ENCODE measurements around the gene RERG.

The RERG gene

GRCh38 chr12:15216036-15216889, 5.0 kb downstream of the RERG start:
- DNase-seq, result no peak

DNA sequence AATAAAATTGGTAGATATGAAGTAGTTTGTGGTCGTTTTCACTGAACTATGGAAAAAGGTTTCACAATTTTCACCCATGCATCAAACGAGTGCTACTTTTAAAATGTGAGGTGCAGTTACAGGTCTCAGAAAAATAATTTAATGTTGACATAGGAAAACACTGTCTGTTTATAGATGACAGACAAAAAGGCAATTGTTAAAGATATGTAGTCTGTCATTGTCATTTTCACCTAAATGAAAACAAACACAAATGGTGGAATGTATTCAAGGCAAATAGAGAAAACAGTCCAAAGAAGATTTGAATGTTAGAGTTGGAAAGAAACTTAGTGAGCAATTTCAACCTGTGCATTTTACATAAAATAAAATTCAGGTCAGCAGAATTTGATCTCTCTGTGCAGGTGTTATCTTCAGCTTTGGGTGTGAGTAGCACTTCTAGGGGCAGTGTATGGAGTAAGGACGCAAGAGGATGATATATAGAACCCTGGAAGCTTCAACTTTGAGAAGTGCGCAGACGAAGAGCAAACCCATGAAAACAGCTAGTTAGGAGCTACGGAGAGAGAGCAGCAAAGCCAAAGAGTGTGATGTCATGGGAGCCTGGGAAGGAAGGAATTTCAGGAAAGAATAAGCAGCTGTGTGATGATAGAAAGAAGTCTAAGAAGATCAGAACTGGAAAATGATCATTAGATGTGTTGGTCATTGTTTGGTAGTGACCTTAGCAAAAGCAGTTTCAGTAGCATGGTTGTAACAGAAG, 6.2 kb downstream of the RERG start:
- DNase-seq, result no peak

- DNase-seq, result no peak
These were observed 8.3 kb downstream of the RERG start for GRCh38 chr12:15212930-15213329.

DNA sequence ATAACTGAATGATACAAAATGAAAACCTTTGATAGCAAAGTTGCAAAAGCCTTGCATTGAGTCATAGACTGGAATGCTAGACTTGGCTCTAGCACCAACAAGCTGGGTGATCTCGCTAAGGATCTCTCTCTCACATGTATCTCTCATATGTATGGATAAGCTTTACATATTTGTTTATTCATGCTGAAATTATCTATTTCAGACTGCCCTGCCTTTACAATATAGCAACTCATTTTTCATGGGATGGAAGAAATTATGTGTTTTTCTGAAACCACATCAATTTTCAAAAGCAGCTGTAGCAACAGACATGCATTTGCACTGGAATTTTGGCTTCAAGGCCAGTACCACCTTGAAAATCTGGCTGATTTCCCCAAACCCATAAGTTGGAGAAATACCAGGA, 11.4 kb downstream of the RERG start:
- no peak for DNase-seq

DNA sequence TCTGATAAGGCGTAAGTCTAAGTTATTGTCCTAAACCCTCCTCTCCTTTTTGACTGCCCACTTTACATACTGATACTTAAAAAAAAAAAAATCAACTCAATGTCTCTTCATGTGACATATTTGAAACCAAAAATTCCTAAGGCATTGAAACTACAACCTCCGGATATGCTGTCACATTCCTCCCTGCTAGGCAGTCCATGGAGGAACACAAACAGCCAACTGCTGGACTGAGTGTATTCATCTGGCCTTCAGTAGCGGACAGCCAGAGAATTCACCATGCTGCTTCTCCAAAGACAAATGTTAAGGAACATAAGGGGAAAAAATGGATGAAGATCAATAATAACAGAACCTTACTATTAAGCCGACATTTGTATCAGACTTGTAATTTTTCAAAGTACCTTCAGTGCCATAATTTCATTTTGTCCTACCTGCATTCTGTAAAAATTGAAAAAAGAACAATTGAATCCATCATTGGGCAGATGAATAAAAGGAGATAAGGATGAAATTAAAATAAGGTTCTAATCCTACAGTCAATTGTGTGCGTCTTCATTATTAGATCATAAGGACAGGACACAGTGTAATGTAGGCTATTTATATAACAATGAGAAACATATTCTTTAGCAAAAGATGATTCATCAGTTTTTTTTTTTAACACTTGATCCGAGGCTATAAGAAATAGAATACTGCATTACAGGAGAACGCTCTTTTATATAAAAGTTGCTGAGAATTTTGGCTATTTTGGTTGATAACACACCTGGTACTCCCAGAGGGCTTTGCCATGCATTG, 12.2 kb downstream of the RERG start:
- DNase-seq, result no peak

- no peak for DNase-seq
These were observed 13.1 kb downstream of the RERG start for GRCh38 chr12:15208140-15208539.

- DNase-seq, result no peak
These were observed 14.3 kb downstream of the RERG start for GRCh38 chr12:15206831-15207389.

GRCh38 chr12:15206338-15206737, 14.9 kb downstream of the RERG start:
- no peak for DNase-seq

- no peak for DNase-seq
These were observed 15.7 kb downstream of the RERG start for GRCh38 chr12:15205341-15206010.

DNA sequence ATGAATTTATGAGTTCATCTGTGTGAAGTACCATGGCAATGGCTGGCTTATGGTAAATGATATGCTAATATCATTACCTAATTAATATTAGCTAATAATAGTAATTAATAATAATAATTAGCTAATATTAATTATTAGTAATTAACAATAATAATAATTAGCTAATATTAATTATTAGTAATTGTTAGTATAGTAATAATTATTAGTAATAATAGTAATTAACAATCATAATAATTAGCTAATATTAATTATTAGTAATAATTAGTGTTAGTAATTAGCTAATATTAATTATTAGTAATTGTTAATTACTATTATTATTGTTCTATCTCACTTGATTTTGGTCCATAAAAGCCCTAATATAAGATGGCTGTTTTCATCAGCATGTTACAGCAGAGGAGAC, 19.8 kb downstream of the RERG start:
- DNase-seq, result no peak

GRCh38 chr12:15201056-15201455, 20.2 kb downstream of the RERG start:
- DNase-seq, result no peak

DNA sequence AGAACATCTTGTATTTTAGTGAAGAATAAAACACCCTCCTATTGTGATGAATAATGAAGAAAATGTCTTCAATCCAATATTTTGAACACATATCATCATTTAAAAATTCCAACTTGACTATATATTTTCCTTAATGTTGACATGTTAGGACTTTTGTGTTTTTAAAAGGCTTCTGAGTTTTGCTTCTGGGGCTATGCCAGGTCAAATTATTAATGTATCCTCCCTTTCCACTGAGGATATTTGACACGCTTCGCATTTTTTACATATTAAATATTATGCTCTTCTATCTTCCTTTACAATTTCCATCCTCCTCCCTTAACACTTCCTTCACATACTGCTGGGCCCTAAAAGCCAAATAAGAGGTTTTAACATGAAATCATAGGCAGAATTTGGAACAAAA, 20.6 kb downstream of the RERG start:
- DNase-seq, result no peak

GRCh38 chr12:15199930-15200329, 21.3 kb downstream of the RERG start:
- DNase-seq, result no peak

GRCh38 chr12:15196678-15197505, 24.3 kb downstream of the RERG start:
- no peak for DNase-seq

- no peak for DNase-seq
These were observed 25.0 kb downstream of the RERG start for GRCh38 chr12:15196221-15196620.

DNA sequence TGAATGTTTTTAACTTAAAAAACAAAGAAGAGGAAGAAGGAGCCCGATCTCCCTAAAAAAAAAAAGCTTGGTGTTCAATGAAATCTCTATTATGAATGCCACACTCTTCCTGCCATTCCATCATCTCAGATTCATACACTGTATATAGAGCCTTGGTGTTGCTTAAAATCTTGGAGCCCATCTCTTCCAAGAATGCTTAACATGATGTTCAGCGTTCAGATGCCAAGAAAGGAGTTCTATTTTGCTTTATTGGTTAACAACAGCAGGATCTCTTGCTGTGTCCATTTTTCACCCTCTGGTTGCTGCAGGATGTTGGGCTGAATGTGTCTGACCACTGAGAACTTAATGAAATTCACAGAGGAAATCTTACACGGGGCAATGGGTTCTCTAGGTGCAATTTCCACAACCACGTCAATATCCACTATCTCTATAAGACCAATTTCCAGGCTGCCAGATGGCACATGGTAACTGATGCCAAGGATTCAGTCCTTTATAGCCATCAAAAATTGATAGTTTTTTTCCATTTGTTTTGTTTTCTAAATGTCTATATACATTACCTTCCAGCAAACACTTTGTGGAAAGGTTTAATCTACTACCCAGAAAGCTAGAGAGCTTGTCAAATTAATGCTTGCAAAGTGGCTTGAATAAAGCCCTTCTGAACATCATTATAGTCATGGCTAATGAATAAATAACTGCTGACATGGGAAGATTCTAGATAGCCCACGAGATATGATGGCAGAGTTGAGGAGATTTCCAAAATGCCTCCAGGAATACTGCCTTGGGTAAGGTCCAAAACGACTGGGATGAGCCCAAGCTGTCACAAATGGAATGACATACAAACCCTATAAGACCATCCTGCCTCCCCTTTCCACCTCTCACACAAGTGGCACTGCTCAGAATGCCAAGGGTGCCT, 26.5 kb downstream of the RERG start:
- no peak for DNase-seq

DNA sequence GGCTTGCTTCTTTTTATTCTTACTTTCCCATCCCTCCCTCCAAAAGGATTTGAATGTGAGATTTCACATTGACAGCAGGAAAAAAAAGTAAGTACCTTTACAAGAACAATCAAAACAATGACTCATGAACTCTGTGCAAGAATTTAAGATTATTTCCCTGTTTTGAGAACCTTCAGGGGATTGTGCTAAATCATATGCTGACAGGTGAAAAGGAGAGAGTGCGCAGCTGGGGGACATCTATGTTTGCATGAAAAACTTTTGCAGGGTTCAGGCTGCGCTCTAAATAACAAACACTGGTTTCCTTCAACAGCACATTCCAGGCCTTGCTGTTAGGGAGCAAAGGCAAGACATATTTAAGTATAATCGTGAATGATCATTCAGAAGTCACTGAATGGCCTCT, 27.3 kb downstream of the RERG start:
- DNase-seq, result no peak

DNA sequence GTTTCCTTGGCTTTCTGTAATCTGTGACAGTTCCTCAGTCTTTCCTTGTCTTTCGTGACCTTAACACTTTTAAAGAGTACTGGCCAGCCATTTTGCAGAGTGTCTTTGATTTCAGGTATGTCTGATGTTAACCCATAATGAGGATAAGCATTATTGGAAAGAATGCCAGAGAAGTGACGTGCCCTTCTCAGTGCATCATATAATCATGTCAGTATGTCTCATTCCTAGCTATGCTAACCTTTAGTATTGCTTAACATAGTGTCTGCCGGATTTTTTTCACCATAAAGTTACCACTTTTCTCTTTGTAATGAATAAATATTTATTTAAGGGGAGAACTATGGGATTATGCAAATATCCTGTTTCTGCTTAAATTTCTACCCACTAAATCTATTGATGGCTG, 28.5 kb downstream of the RERG start:
- no peak for DNase-seq

DNA sequence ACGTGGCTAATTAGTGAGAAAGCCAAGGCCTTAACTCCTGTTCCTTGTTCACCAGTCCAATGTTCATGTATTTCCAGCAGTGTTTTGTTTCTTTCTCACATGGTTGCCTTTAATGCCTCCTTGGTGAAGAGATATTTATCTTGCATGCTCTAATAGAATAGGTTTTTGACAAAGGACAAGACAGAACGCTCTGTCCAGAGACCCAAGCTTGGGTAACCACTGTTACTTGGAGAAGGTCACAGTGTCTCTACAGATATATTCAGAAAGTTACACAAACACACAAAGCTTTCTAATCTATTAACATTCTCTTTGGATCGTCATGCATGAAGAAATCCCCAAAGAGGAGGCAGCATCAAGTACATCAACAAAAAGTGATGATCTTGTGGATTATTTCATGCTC, 33.1 kb downstream of the RERG start:
- no peak for DNase-seq

DNA sequence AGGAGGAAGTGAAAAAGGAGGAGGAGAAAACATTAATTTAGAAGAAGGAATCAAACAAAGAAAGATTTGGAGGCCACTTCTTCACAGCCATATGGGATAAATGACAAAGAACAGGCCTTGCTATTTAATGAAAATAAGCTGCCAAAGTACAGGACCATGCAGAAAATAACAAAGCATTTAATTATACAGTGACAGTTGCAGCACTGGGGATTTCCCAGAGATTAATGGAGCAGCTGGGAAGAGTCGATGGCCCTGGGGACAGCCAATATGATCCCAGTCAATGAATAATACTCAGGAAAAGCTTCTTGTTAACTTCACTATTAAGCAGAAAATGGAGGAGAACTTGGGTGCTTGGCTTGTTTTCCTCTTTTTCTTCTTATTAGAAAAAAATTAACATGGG, 34.6 kb downstream of the RERG start:
- no peak for DNase-seq

DNA sequence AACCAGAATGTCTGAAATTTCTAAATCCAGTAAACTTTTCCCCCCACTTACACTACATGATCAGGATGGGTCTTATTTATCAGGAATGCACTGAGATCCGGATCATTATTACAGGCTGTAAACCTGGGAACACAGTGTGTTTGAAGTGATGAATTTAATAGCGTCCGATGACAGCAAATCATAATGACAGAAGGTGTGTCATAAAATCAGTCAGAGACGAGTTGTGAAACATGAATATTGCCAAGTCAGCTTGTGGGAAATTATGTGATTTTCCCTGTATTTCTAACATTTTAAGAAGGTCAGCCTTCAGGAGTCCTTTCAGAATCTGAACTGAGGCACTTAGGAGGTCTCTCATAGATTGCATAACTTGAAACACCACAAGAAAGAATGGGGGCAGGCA, 36.7 kb downstream of the RERG start:
- no peak for DNase-seq
